Stimulated activated CD4-positive, alpha-beta T cell treated with anti-CD3 and anti-CD28 coated beads, Interleukin-15, amount 100 ng/mL, for 1 hour (primary cell): ENCODE results near the gene FSIP1.

ENCODE experiments used
- DNase-seq, 2 donors: peaks; one replicate each; pipeline ENCODE4 v3.0.0-alpha.2; 2020; ENCODE audit warnings: low read depth in 1 of 2, low spot score in 1 of 2

The FSIP1 gene

GRCh38 chr15:39555885-39556284, 226.8 kb downstream of the FSIP1 start:
- DNase-seq: no peak

GRCh38 chr15:39554746-39555387, 227.8 kb downstream of the FSIP1 start:
- DNase-seq: no peak

GRCh38 chr15:39553947-39554693, 228.5 kb downstream of the FSIP1 start:
- DNase-seq: no peak

GRCh38 chr15:39552556-39552955, 230.1 kb downstream of the FSIP1 start:
- no peak for DNase-seq

- no peak for DNase-seq
Observed at GRCh38 chr15:39551476-39551875, 231.2 kb downstream of the FSIP1 start.
